Lower lobe of right lung (tissue), 2 donors: ENCODE measurements around the gene STAG1. TPM values are rescaled to one million over a fixed set of nuclear protein-coding genes. Genes with fewer than 3 reads are reported as not detected.
"Not testable (repeated sequence)": the region's sequence is repeated elsewhere in the genome, so short reads cannot be mapped to it uniquely, and the experiment has no call there.

Experiments
- ATAC-seq, 2 donors: fragments of 200-7000 bp; cut with Tn5 transposase; one replicate each; pipeline ENCODE4 v1.9.1; 2020 to 2022; ENCODE audit warnings: mild to moderate bottlenecking in 2 of 2, moderate library complexity in 2 of 2
- DNase-seq: peaks from one replicate; pipeline ENCODE4 v3.0.0-alpha.2; 2020
- H3K27ac ChIP-seq: fragments of 200-600 bp; one replicate; pipeline ENCODE4 v1.8.0; 2022
- H3K27me3 ChIP-seq: fragments of 200-600 bp; one replicate; pipeline ENCODE4 v1.8.0; 2022; ENCODE audit warnings: low read depth
- H3K36me3 ChIP-seq: fragments of 200-600 bp; one replicate; pipeline ENCODE4 v1.8.0; 2022; ENCODE audit warnings: mild to moderate bottlenecking
- H3K4me1 ChIP-seq: fragments of 200-600 bp; one replicate; pipeline ENCODE4 v1.8.0; 2022
- H3K4me3 ChIP-seq: fragments of 200-600 bp; one replicate; pipeline ENCODE4 v1.8.0; 2022; ENCODE audit warnings: mild to moderate bottlenecking
- H3K9me3 ChIP-seq: fragments of 200-600 bp; one replicate; pipeline ENCODE4 v1.8.0; 2022
- CTCF ChIP-seq: fragments of 200-600 bp; IDR thresholded peaks from one replicate; pipeline ENCODE4 v1.8.0; 2022; ENCODE audit warnings: antibody characterized with exemption, mild to moderate bottlenecking
- intact Hi-C: fragments of 100-400 bp; cut with DNase I; formaldehyde crosslinking; loops from one replicate; pipeline ENCODE4 v1.11.0; 2022
- total RNA-seq: library from RNA; stranded (reverse); fragmentation: NEBNext Ultra II Directional; extraction: Animal tissue kit (Norgen Biotek cat#: 25700); gene quantifications from one replicate; pipeline ENCODE4 v1.2.1, GENCODE V29; 2021
- donor health status: DM: no; HTN: yes; CAD: no; lungs with severe emphysema.

The STAG1 gene
- total RNA-seq, 1 donor from 2014 or later, result 41.3 TPM

GRCh38 chr3:136617198-136617597 lies 135.0 kb downstream of the STAG1 start:
- intact Hi-C loops, result no loop called here
- Histone ChIP-seq H3K27ac (no peak overlapping the region), H3K4me3 (no peak overlapping the region), H3K9me3 (no peaks in the 10 kb centered on the region), H3K36me3 (peaks cover 5% of the 10 kb centered on the region), H3K27me3 (no peaks in the 10 kb centered on the region), H3K4me1 (no peaks in the 10 kb centered on the region)
- DNase-seq (no peak), ATAC-seq (no peak)
- TF ChIP-seq CTCF, result no peak

GRCh38 chr3:136612512-136612911 lies 139.7 kb downstream of the STAG1 start:
- intact Hi-C loops, result no loop called here
- H3K4me1 ChIP-seq, result no peaks in the 10 kb centered on the region
- H3K4me3 ChIP-seq, result no peak overlapping the region
- no peaks in the 10 kb centered on the region for H3K9me3 ChIP-seq
- DNase-seq (no peak), ATAC-seq (no peak)
- peaks cover 12% of the 10 kb centered on the region for H3K36me3 ChIP-seq
- H3K27me3 ChIP-seq, result no peaks in the 10 kb centered on the region
- no peak overlapping the region for H3K27ac ChIP-seq
- no peak for TF ChIP-seq CTCF

- intact Hi-C loops, result no loop called here
- no peak for TF ChIP-seq CTCF
- ATAC-seq, result no peak
Measured at GRCh38 chr3:136606990-136607389, 145.2 kb downstream of the STAG1 start.

GRCh38 chr3:136606216-136606615 lies 146.0 kb downstream of the STAG1 start:
- H3K27me3 ChIP-seq, H3K27ac ChIP-seq, H3K4me1 ChIP-seq, intact Hi-C loops, H3K4me3 ChIP-seq, DNase-seq, ATAC-seq, H3K9me3 ChIP-seq: not testable (repeated sequence)
- H3K36me3 ChIP-seq, result peaks cover 36% of the 10 kb centered on the region

More at GRCh38 chr3:136606990-136607389, 145.2 kb downstream of the STAG1 start:
- H3K27ac ChIP-seq, result no peak overlapping the region
- H3K36me3 ChIP-seq, result peaks cover 32% of the 10 kb centered on the region
- no peak overlapping the region for H3K4me3 ChIP-seq
- H3K27me3 ChIP-seq, result no peaks in the 10 kb centered on the region
- DNase-seq, result no peak
- H3K4me1 ChIP-seq, result no peaks in the 10 kb centered on the region
- H3K9me3 ChIP-seq, result no peaks in the 10 kb centered on the region

- DNase-seq, result no peak
- TF ChIP-seq CTCF, result no peak
- Histone ChIP-seq H3K36me3 (peaks cover 36% of the 10 kb centered on the region), H3K27ac (no peak overlapping the region), H3K9me3 (no peaks in the 10 kb centered on the region), H3K27me3 (no peaks in the 10 kb centered on the region), H3K4me1 (no peaks in the 10 kb centered on the region), H3K4me3 (no peak overlapping the region)
- intact Hi-C loops, result no loop called here
- ATAC-seq, result no peak
Measured at GRCh38 chr3:136604961-136605360, 147.2 kb downstream of the STAG1 start.

DNA sequence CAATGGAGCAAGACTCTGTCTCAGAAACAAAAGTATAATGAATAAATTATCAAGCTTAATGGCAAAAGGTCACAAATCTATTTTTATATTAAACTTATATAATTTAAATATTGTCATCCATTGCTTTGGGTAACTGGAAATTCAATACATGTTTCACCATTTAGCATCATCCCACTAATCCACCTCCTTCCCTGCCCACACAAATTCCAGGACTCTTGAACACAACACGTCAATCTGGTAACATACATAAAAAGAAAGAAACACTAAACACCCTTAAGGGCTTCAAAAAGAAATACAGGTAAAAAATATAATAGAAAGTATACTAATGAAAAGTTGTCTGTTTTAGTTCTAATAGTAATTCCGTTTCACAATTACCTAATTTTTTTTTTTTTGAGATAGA lies 149.4 kb downstream of the STAG1 start:
- H3K4me3 ChIP-seq, result no peak overlapping the region
- H3K27me3 ChIP-seq, result no peaks in the 10 kb centered on the region
- H3K4me1 ChIP-seq, result no peaks in the 10 kb centered on the region
- DNase-seq, result no peak
- no peaks in the 10 kb centered on the region for H3K9me3 ChIP-seq
- no peak for ATAC-seq
- no peak for TF ChIP-seq CTCF
- intact Hi-C loops, result no loop called here
- H3K27ac ChIP-seq, result no peak overlapping the region
- peaks cover 28% of the 10 kb centered on the region for H3K36me3 ChIP-seq
